HEK293 (cell line): ENCODE data around the gene AMZ2.
"Not testable (repeated sequence)": the region's sequence is repeated elsewhere in the genome, so short reads cannot be mapped to it uniquely, and the experiment has no call there.

Experiments used
- TCF7L2 ChIP-seq: IDR thresholded peaks from 2 replicates; pipeline ENCODE4 v1.6.1; 2011; ENCODE audit warnings: low read depth, mild to moderate bottlenecking, inconsistent platforms, low read length, moderate library complexity, borderline replicate concordance
- ZNF510 ChIP-seq: fragments of 450-650 bp; formaldehyde crosslinking; IDR thresholded peaks from 2 replicates; pipeline ENCODE4 v1.5.1; 2018; ENCODE audit warnings: mild to moderate bottlenecking, missing genetic modification characterization, missing biosample characterization; ENCODE audit not compliant: insufficient replicate concordance
- ZNF701 ChIP-seq: fragments of 450-650 bp; formaldehyde crosslinking; IDR thresholded peaks from 2 replicates; pipeline ENCODE4 v1.5.1; 2016; ENCODE audit warnings: missing biosample characterization, missing genetic modification characterization
- TF ChIP-seq, protein P1 (sequence below): fragments of 450-650 bp; formaldehyde crosslinking; IDR thresholded peaks from 2 replicates; pipeline ENCODE4 v1.5.1; 2016; ENCODE audit warnings: missing biosample characterization, missing genetic modification characterization
- TF ChIP-seq, protein P2 (sequence below): IDR thresholded peaks from 2 replicates; pipeline ENCODE4 v1.6.1; 2011; ENCODE audit warnings: mild to moderate bottlenecking, low read depth, low read length, borderline replicate concordance

DNA sequence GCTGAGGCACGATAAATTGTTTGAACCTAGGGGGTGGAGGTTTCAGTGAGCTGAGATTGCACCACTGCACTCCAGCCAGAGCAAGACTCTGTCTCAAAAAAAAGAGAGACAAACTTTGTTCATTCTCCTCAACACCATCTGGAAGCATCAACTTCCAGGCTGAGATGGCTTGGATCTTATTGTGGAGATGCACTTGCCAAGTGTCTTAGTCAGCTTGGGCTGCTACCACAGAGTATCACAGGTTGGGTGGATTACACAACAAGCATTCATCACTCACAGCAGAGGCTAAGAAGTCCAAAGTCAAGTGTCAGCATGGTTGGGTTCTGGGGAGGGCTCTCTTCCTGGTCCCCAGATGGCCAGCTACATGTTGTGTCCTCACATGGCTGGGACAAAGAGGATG is 15.1 kb upstream of the AMZ2 start:
- TF ChIP-seq ZNF510 (tag by site-specific recombination); TCF7L2; ZNF701: not testable (repeated sequence)
- TF ChIP-seq, protein P1, sequence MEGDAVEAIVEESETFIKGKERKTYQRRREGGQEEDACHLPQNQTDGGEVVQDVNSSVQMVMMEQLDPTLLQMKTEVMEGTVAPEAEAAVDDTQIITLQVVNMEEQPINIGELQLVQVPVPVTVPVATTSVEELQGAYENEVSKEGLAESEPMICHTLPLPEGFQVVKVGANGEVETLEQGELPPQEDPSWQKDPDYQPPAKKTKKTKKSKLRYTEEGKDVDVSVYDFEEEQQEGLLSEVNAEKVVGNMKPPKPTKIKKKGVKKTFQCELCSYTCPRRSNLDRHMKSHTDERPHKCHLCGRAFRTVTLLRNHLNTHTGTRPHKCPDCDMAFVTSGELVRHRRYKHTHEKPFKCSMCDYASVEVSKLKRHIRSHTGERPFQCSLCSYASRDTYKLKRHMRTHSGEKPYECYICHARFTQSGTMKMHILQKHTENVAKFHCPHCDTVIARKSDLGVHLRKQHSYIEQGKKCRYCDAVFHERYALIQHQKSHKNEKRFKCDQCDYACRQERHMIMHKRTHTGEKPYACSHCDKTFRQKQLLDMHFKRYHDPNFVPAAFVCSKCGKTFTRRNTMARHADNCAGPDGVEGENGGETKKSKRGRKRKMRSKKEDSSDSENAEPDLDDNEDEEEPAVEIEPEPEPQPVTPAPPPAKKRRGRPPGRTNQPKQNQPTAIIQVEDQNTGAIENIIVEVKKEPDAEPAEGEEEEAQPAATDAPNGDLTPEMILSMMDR, result not testable (repeated sequence)
- TF ChIP-seq, protein P2, sequence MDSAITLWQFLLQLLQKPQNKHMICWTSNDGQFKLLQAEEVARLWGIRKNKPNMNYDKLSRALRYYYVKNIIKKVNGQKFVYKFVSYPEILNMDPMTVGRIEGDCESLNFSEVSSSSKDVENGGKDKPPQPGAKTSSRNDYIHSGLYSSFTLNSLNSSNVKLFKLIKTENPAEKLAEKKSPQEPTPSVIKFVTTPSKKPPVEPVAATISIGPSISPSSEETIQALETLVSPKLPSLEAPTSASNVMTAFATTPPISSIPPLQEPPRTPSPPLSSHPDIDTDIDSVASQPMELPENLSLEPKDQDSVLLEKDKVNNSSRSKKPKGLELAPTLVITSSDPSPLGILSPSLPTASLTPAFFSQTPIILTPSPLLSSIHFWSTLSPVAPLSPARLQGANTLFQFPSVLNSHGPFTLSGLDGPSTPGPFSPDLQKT, result not testable (repeated sequence)
